Esophagus (tissue), 2 donors: ENCODE results near the gene SLC35F4. TPM values are rescaled to one million over a fixed set of nuclear protein-coding genes. Genes with fewer than 3 reads are reported as not detected.

Experiments used
- H3K27ac ChIP-seq, 2 donors: one replicate each; pipeline ENCODE4 v1.5.1; 2013; ENCODE audit warnings: low read depth in 2 of 2, mild to moderate bottlenecking in 2 of 2, inconsistent platforms in 1 of 2, low read length in 1 of 2, moderate library complexity in 1 of 2
- H3K27me3 ChIP-seq, 2 donors: one replicate each; pipeline ENCODE4 v1.6.1; 2013; ENCODE audit warnings: low read length in 2 of 2, control low read depth in 1 of 2, mild to moderate bottlenecking in 1 of 2; ENCODE audit not compliant: insufficient read depth in 2 of 2, control insufficient read depth in 1 of 2
- H3K36me3 ChIP-seq, 2 donors: one replicate each; pipeline ENCODE4 v1.6.1; 2013; ENCODE audit warnings: low read length in 1 of 2; ENCODE audit not compliant: control insufficient read depth in 2 of 2, insufficient read depth in 2 of 2
- H3K4me1 ChIP-seq, 2 donors: one replicate each; pipeline ENCODE4 v1.6.1; 2013; ENCODE audit warnings: low read length in 1 of 2; ENCODE audit not compliant: control insufficient read depth in 2 of 2, insufficient read depth in 2 of 2
- H3K4me3 ChIP-seq, 2 donors: one replicate each; pipeline ENCODE4 v1.5.1; 2013; ENCODE audit warnings: low read length in 2 of 2, mild to moderate bottlenecking in 2 of 2, low read depth in 1 of 2, moderate library complexity in 1 of 2
- H3K9me3 ChIP-seq, 2 donors: one replicate each; pipeline ENCODE4 v1.6.1; 2013; ENCODE audit warnings: mild to moderate bottlenecking in 2 of 2, low read depth in 1 of 2, low read length in 1 of 2, moderate library complexity in 1 of 2; ENCODE audit not compliant: control insufficient read depth in 2 of 2, insufficient read depth in 1 of 2
- WGBS, 2 donors: extraction: QIAGEN DNeasy Blood & Tissue Kit; methylation state at CpG; one replicate each; pipeline ENCODE4 v1.1.7; 2013; 5-methylcytosine and 5-hydroxymethylcytosine counted together
- polyA plus RNA-seq, 2 donors: library from polyadenylated mRNA; stranded (reverse); fragments of 200-250 nt; gene quantifications; one replicate each; pipeline ENCODE4 v1.2.3, GENCODE V29; 2013
- donor health status: healthy with polysubstance abuse.
- donor health status: Bipolar disorder and iron deficiency.

The SLC35F4 gene
- polyA plus RNA-seq, 2 donors: not detected

DNA sequence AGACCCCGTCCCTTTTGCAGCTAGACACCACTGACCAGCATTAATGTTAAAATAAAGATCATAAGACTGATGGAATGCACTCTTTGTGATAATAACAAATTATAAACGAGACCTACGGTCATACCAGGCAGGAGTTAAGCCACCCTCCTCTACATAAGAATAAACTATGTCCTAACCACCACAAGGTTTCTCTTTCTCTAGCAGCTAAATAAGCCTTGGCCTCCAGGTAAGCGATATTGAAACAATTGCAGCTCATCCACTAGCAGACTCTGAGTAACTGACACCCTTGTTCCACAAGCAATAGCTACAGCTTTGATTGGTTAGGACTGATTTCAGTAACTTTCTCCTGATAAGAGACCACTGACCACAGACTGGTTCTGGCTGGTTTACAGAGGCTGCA lies 228.0 kb downstream of the SLC35F4 start:
- Histone ChIP-seq H3K9me3 (no peaks in the 10 kb centered on the region), H3K27ac (no peak overlapping the region), H3K27me3 (peaks cover 0 to 2% of the 10 kb centered on the region in 2 donors), H3K4me3 (no peak overlapping the region), H3K4me1 (no peaks in the 10 kb centered on the region), H3K36me3 (no peaks in the 10 kb centered on the region)
- WGBS, 2 donors: 74 to 79% methylated on average over 4 of the region's 4 CpGs

DNA sequence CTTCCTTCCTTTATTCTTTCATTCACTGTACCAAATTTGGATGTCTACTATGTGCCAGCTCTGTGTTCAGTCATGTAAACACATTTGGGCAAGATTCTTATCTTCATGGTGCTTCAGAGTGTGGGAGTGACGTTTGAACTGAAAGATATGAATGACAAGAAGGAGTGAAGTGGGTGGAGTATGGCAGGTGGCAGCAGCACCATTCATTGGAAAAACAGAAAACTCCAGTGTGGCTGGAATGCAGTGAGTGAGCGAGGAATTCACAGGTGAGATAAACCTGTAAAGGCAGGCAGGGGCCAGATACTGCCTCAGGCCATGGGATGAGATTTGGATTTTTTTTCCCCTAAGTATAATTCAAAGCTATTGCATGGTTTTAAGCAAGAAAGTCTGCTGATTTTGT lies 231.6 kb downstream of the SLC35F4 start:
- Histone ChIP-seq H3K4me1 (no peaks in the 10 kb centered on the region), H3K27ac (no peak overlapping the region), H3K36me3 (no peaks in the 10 kb centered on the region), H3K27me3 (peaks cover 0 to 2% of the 10 kb centered on the region in 2 donors), H3K9me3 (no peaks in the 10 kb centered on the region), H3K4me3 (no peak overlapping the region)
- WGBS, 2 donors: 29 to 47% methylated on average over 2 of the region's 2 CpGs

GRCh38 chr14:57632649-57633048 lies 233.2 kb downstream of the SLC35F4 start:
- 58 to 70% methylated on average over 2 of the region's 2 CpGs for WGBS, 2 donors
- peaks cover 0 to 2% of the 10 kb centered on the region in 2 donors for H3K27me3 ChIP-seq
- no peak overlapping the region for H3K4me3 ChIP-seq
- no peaks in the 10 kb centered on the region for H3K36me3 ChIP-seq
- H3K9me3 ChIP-seq: no peaks in the 10 kb centered on the region
- no peaks in the 10 kb centered on the region for H3K4me1 ChIP-seq
- H3K27ac ChIP-seq: no peak overlapping the region

DNA sequence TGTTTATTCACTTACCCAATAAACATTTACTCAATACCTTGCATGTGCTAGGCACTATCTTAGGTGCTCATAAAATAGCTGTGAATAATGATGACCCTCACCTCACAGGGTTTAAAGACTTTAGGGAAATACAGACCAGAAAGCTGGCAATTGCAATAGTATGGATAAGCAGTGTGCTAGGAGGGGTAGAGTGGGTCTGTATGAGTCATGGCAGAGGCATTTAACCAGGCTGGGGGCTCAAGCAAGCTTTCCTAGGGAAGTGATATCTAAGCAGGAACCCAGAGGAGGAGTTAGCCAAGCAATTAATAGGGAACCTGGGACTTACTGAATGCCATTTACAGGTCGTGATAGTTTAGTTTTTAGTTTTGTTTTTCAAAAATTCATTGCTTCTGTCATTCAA lies 248.4 kb downstream of the SLC35F4 start:
- WGBS, 2 donors: 37 to 41% methylated on average over 1 of the region's 1 CpG
- Histone ChIP-seq H3K9me3 (no peaks in the 10 kb centered on the region), H3K4me3 (no peak overlapping the region), H3K27me3 (no peaks in the 10 kb centered on the region), H3K36me3 (no peaks in the 10 kb centered on the region), H3K4me1 (no peaks in the 10 kb centered on the region), H3K27ac (no peak overlapping the region)

- no peak overlapping the region for H3K4me3 ChIP-seq
- WGBS, 2 donors: 83 to 92% methylated on average over 2 of the region's 2 CpGs
- no peaks in the 10 kb centered on the region for H3K27me3 ChIP-seq
- H3K36me3 ChIP-seq: no peaks in the 10 kb centered on the region
- H3K4me1 ChIP-seq: no peaks in the 10 kb centered on the region
- H3K27ac ChIP-seq: no peak overlapping the region
- H3K9me3 ChIP-seq: no peaks in the 10 kb centered on the region
These were observed 252.9 kb downstream of the SLC35F4 start for GRCh38 chr14:57612946-57613345.

GRCh38 chr14:57611555-57612075 lies 254.3 kb downstream of the SLC35F4 start:
- Histone ChIP-seq H3K4me3 (no peak overlapping the region), H3K9me3 (peaks cover 0 to 2% of the 10 kb centered on the region in 2 donors), H3K27me3 (no peaks in the 10 kb centered on the region), H3K36me3 (no peaks in the 10 kb centered on the region), H3K27ac (no peak overlapping the region), H3K4me1 (no peaks in the 10 kb centered on the region)
- WGBS, 2 donors: 44 to 46% methylated on average over 2 of the region's 2 CpGs

DNA sequence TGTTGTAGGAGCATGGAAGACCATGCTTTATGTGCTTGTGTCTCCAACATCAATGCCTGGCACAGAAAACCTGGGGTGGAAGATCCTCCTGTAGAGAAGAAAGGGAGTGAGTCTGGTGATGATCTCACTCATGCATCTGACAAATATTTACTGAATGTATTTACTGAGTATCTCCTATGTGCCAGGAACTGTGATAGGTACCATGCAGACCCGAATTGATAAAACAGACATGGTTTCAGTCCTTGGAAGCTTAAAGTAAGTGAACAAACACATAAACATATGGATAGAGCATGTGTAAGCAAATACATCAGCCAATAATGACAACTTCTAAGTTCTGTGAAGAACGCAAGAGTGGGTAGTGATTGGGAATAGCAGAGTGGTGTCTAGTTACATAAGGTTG lies 255.3 kb downstream of the SLC35F4 start:
- H3K27ac ChIP-seq: no peak overlapping the region
- H3K4me3 ChIP-seq: no peak overlapping the region
- 61 to 69% methylated on average over 2 of the region's 2 CpGs for WGBS, 2 donors
- H3K36me3 ChIP-seq: no peaks in the 10 kb centered on the region
- no peaks in the 10 kb centered on the region for H3K27me3 ChIP-seq
- H3K4me1 ChIP-seq: no peaks in the 10 kb centered on the region
- H3K9me3 ChIP-seq: peaks cover 0 to 2% of the 10 kb centered on the region in 2 donors

DNA sequence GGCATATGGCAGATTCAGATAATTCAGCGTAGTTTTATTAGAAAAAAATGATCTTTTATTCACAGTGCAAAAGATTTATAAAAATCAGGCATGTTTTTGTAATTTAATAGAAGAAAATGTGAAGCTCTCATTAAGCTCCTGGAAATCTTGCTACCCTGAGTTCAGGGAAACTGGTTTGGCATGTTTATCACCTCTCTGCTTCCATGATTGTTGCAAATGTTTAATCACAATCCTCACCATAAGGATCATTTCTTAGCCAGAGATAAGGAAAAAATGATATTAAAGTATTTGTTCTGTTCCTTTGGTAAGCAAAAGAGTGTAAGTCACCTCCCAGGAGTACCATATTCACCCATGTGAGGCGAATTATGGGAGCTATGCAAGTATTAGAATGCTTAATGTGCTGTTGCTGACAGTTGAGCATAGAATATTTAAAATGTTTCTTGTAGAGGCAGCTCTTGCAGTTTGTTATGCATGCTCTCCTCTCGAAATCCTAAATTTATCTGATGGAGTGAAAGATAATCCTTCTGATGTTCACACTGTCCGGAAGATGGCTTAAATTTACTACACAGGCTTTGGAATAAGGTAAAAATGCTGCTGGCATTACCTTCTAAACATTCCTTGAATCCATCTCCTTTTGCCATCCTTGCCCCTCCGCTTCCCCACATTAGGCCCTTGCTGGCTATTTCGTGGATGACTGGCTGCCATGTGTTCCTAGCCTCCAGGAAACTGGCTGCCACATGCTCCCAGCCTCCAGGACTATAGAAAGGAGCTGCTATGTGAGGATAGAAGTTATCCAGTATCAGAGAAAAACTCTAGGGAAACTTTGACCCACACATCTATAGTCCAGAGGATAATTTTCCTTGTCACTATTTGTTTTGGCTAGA lies 256.5 kb downstream of the SLC35F4 start:
- Histone ChIP-seq H3K27me3 (no peaks in the 10 kb centered on the region), H3K9me3 (peaks cover 0 to 2% of the 10 kb centered on the region in 2 donors), H3K36me3 (no peaks in the 10 kb centered on the region), H3K27ac (no peak overlapping the region), H3K4me1 (no peaks in the 10 kb centered on the region), H3K4me3 (no peak overlapping the region)
- 55 to 62% methylated on average over 6 of the region's 6 CpGs for WGBS, 2 donors

DNA sequence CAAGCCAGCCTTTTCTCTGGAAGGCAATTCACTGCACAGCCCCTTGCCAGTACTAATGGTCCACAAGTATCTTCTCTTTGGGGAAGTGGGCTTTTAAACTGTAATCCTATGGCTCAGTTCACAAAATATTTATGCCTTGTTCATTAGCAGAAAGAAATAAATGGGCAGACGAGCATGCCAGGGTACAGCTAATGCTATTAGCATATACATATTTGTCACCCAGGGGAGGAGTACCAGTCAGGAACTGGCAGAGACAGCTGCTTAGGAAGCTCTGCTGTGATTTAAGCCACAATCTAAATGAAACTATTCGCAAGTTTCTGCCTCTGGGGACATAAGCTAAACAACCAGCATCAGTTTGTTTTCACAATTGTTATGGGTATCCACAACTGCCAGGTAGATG lies 258.8 kb downstream of the SLC35F4 start:
- H3K27me3 ChIP-seq: no peaks in the 10 kb centered on the region
- H3K9me3 ChIP-seq: peaks cover 0 to 2% of the 10 kb centered on the region in 2 donors
- H3K36me3 ChIP-seq: no peaks in the 10 kb centered on the region
- H3K27ac ChIP-seq: no peak overlapping the region
- no peak overlapping the region for H3K4me3 ChIP-seq
- H3K4me1 ChIP-seq: no peaks in the 10 kb centered on the region
- WGBS, 2 donors: 53 to 66% methylated on average over 2 of the region's 2 CpGs

DNA sequence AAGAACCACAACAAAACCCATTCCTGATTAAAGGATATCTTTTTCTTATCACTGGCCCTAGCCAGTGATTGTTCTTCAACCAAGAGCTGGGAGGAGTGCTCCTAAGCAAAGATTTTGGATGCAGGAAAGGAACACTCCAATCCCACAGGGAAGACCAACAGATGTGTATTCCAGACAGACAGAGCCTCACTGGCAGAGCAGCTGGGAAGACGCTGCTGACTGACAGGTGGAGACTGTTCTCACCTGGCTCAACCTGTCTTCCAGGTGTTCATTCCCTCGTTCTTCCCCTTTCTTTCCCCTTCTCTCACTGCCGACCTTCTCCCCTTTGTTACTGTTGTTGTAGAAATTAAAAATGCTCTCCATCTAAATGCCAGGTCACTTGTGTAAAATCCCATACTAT lies 282.5 kb downstream of the SLC35F4 start:
- 46 to 59% methylated on average over 3 of the region's 3 CpGs for WGBS, 2 donors
- H3K27me3 ChIP-seq: no peaks in the 10 kb centered on the region
- H3K9me3 ChIP-seq: no peaks in the 10 kb centered on the region
- no peak overlapping the region for H3K4me3 ChIP-seq
- no peaks in the 10 kb centered on the region for H3K4me1 ChIP-seq
- no peak overlapping the region for H3K27ac ChIP-seq
- H3K36me3 ChIP-seq: no peaks in the 10 kb centered on the region
